SU-DHL-6 (cell line): ENCODE measurements around the gene ATP8B2.
"Not testable (repeated sequence)": the region's sequence is repeated elsewhere in the genome, so short reads cannot be mapped to it uniquely, and the experiment has no call there.

Source experiments
- EZH2phosphoT487 ChIP-seq: fragments of 200-600 bp; sonication (generic), shearing (Covaris generic); conservative IDR thresholded peaks from 2 replicates; pipeline ENCODE4 v1.6.1; 2018; ENCODE audit warnings: mild to moderate bottlenecking, antibody characterized with exemption, low read length, moderate library complexity, mixed read lengths
- TF ChIP-seq, protein P1 (sequence below): fragments of 200-600 bp; sonication (generic); IDR thresholded peaks from one replicate; pipeline ENCODE4 v1.5.1; 2017; ENCODE audit warnings: antibody characterized with exemption, mild to moderate bottlenecking, low read length, moderate library complexity; ENCODE audit not compliant: insufficient read depth, poor library complexity, severe bottlenecking

- TF ChIP-seq, protein P1, sequence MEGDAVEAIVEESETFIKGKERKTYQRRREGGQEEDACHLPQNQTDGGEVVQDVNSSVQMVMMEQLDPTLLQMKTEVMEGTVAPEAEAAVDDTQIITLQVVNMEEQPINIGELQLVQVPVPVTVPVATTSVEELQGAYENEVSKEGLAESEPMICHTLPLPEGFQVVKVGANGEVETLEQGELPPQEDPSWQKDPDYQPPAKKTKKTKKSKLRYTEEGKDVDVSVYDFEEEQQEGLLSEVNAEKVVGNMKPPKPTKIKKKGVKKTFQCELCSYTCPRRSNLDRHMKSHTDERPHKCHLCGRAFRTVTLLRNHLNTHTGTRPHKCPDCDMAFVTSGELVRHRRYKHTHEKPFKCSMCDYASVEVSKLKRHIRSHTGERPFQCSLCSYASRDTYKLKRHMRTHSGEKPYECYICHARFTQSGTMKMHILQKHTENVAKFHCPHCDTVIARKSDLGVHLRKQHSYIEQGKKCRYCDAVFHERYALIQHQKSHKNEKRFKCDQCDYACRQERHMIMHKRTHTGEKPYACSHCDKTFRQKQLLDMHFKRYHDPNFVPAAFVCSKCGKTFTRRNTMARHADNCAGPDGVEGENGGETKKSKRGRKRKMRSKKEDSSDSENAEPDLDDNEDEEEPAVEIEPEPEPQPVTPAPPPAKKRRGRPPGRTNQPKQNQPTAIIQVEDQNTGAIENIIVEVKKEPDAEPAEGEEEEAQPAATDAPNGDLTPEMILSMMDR = not testable (repeated sequence)
- TF ChIP-seq EZH2phosphoT487 = not testable (repeated sequence)
Measured at GRCh38 chr1:154321609-154321934, 3.8 kb upstream of the ATP8B2 start.
